Measurements from ENCODE around the gene STEEP1.
"Not testable (repeated sequence)": the region's sequence is repeated elsewhere in the genome, so short reads cannot be mapped to it uniquely, and the experiment has no call there.

STEEP1 gene

GRCh38 chrX:119512146-119512800 lies 52.9 kb downstream of the STEEP1 start:
- Histone ChIP-seq H3K27ac (no peak overlapping the region), H3K79me2 (ENCODE audit: insufficient read depth, low read depth) (no peaks in the 10 kb centered on the region), H3K4me1 (ENCODE audit: low read depth, poor library complexity, severe bottlenecking) (peaks cover 9% of the 10 kb centered on the region), H3K27me3 (ENCODE audit: insufficient read depth, low read depth) (no peaks in the 10 kb centered on the region), H4K20me1 (ENCODE audit: insufficient read depth) (no peaks in the 10 kb centered on the region), H3K4me3 (IDR thresholded peaks at IDR 0.05; ENCODE audit: insufficient read depth, low read depth, low read length) (no peak overlapping the region), H3K4me2 (no peak overlapping the region), H3K9ac (no peak overlapping the region), H3K36me3 (ENCODE audit: insufficient read depth) (no peaks in the 10 kb centered on the region), H2AFZ (ENCODE audit: low read depth) (no peak overlapping the region)
- TF ChIP-seq CTCF (conservative IDR thresholded peaks at IDR 0.05; ENCODE audit: low read depth, low read length), result no peak

- no peaks in the 10 kb centered on the region for H3K4me1 ChIP-seq (ENCODE audit: low read depth, poor library complexity, severe bottlenecking)
- no peak for TF ChIP-seq CTCF (conservative IDR thresholded peaks at IDR 0.05; ENCODE audit: low read depth, low read length)
- no peak overlapping the region for H2AFZ ChIP-seq (ENCODE audit: low read depth)
- no peak overlapping the region for H3K27ac ChIP-seq
- H3K27me3 ChIP-seq (ENCODE audit: insufficient read depth, low read depth), result no peaks in the 10 kb centered on the region
- H4K20me1 ChIP-seq (ENCODE audit: insufficient read depth), result no peaks in the 10 kb centered on the region
- H3K36me3 ChIP-seq (ENCODE audit: insufficient read depth), result no peaks in the 10 kb centered on the region
- no peak overlapping the region for H3K4me3 ChIP-seq (IDR thresholded peaks at IDR 0.05; ENCODE audit: insufficient read depth, low read depth, low read length)
- H3K9ac ChIP-seq, result no peak overlapping the region
- no peak overlapping the region for H3K4me2 ChIP-seq
- no peaks in the 10 kb centered on the region for H3K79me2 ChIP-seq (ENCODE audit: insufficient read depth, low read depth)
These were observed 58.0 kb downstream of the STEEP1 start for GRCh38 chrX:119507206-119507605.

- Histone ChIP-seq H2AFZ (ENCODE audit: low read depth) (no peak overlapping the region), H3K4me2 (no peak overlapping the region), H3K9ac (no peak overlapping the region), H3K27ac (no peak overlapping the region), H4K20me1 (ENCODE audit: insufficient read depth) (no peaks in the 10 kb centered on the region), H3K4me1 (ENCODE audit: low read depth, poor library complexity, severe bottlenecking) (no peaks in the 10 kb centered on the region), H3K36me3 (ENCODE audit: insufficient read depth) (no peaks in the 10 kb centered on the region), H3K27me3 (ENCODE audit: insufficient read depth, low read depth) (no peaks in the 10 kb centered on the region), H3K4me3 (IDR thresholded peaks at IDR 0.05; ENCODE audit: insufficient read depth, low read depth, low read length) (no peak overlapping the region), H3K79me2 (ENCODE audit: insufficient read depth, low read depth) (no peaks in the 10 kb centered on the region)
- TF ChIP-seq CTCF (conservative IDR thresholded peaks at IDR 0.05; ENCODE audit: low read depth, low read length), result no peak
These were observed 59.3 kb downstream of the STEEP1 start for GRCh38 chrX:119505945-119506344.

DNA sequence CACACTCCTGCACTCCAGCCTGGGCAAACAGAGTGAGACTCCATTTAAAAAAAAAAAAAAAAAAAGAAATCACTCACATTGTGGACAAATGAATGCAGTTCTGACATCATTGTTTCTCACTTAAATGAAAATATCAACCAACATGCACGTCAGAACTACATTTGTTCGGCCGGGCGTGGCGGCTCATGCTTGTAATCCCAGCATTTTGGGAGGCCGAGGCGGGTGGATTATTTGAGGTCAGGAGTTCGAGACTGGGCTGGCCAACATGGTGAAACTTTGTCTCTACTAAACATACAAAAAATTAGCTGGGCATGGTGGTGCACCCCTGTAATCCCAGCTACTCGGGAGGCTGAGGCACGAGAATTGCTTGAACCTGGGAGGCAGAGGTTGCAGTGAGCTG lies 60.1 kb downstream of the STEEP1 start:
- not testable (repeated sequence) for H2AFZ ChIP-seq (ENCODE audit: low read depth); H3K36me3 ChIP-seq (ENCODE audit: insufficient read depth); H3K4me1 ChIP-seq (ENCODE audit: low read depth, poor library complexity, severe bottlenecking); H3K9ac ChIP-seq; H3K27ac ChIP-seq; H4K20me1 ChIP-seq (ENCODE audit: insufficient read depth); H3K4me2 ChIP-seq; H3K27me3 ChIP-seq (ENCODE audit: insufficient read depth, low read depth); H3K79me2 ChIP-seq (ENCODE audit: insufficient read depth, low read depth); H3K4me3 ChIP-seq (IDR thresholded peaks at IDR 0.05; ENCODE audit: insufficient read depth, low read depth, low read length)

GRCh38 chrX:119503484-119503861 lies 61.7 kb downstream of the STEEP1 start:
- Histone ChIP-seq H3K79me2 (ENCODE audit: insufficient read depth, low read depth) (no peaks in the 10 kb centered on the region), H3K27ac (no peak overlapping the region), H4K20me1 (ENCODE audit: insufficient read depth) (no peaks in the 10 kb centered on the region), H3K36me3 (ENCODE audit: insufficient read depth) (no peaks in the 10 kb centered on the region), H3K4me1 (ENCODE audit: low read depth, poor library complexity, severe bottlenecking) (no peaks in the 10 kb centered on the region), H3K4me3 (IDR thresholded peaks at IDR 0.05; ENCODE audit: insufficient read depth, low read depth, low read length) (no peak overlapping the region), H3K4me2 (no peak overlapping the region), H3K27me3 (ENCODE audit: insufficient read depth, low read depth) (no peaks in the 10 kb centered on the region), H3K9ac (no peak overlapping the region), H2AFZ (ENCODE audit: low read depth) (no peak overlapping the region)
- no peak for TF ChIP-seq CTCF (conservative IDR thresholded peaks at IDR 0.05; ENCODE audit: low read depth, low read length)
